Fibroblast of lung (primary cell): ENCODE data around the gene CMIP.

Experiments
- EZH2 ChIP-seq: IDR thresholded peaks from 2 replicates; pipeline ENCODE4 v1.5.1; 2012; ENCODE audit warnings: low read length, control low read depth, mild to moderate bottlenecking; ENCODE audit errors: missing control alignments
- TF ChIP-seq, protein P1 (sequence below), 2 donors: IDR thresholded peaks in 1 of 2; conservative IDR thresholded peaks in 1 of 2; 1 replicate in 1 of 2; 2 replicates in 1 of 2; pipeline ENCODE4 v1.5.1; 2011 to 2012; ENCODE audit warnings: low read length in 2 of 2, control low read depth in 1 of 2, inconsistent platforms in 1 of 2, low read depth in 1 of 2, mild to moderate bottlenecking in 1 of 2

DNA sequence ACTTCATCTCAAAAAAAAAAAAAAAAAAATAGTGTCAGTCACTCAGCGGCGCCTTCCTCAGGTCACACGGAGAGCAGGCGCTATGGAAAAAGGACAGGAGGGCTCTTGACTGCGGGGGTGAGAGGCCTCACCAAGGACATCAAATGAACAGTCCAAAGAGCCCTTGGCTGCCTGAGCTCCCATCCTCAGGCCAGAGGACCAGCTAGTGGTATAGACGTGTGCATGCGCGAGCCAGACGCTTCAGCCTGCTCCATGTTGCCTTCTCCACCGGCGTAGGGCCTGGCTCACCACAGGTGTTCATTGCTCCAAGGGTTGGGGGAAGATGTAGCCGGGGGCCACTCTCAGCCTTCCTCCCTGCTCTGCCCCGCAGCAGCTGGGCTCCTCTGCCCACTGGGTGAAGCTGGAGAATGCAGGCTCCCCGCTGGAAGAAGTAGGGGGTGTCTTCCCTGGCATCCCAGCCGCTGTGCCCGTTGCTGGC is 268.7 kb downstream of the CMIP start:
- TF ChIP-seq, protein P1, sequence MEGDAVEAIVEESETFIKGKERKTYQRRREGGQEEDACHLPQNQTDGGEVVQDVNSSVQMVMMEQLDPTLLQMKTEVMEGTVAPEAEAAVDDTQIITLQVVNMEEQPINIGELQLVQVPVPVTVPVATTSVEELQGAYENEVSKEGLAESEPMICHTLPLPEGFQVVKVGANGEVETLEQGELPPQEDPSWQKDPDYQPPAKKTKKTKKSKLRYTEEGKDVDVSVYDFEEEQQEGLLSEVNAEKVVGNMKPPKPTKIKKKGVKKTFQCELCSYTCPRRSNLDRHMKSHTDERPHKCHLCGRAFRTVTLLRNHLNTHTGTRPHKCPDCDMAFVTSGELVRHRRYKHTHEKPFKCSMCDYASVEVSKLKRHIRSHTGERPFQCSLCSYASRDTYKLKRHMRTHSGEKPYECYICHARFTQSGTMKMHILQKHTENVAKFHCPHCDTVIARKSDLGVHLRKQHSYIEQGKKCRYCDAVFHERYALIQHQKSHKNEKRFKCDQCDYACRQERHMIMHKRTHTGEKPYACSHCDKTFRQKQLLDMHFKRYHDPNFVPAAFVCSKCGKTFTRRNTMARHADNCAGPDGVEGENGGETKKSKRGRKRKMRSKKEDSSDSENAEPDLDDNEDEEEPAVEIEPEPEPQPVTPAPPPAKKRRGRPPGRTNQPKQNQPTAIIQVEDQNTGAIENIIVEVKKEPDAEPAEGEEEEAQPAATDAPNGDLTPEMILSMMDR (conservative IDR thresholded peaks at IDR 0.05 in 1 of 2, IDR thresholded peaks at IDR 0.05 in 1 of 2; ENCODE audit: low read depth in 1 of 2, low read length in 2 of 2): no peak
- TF ChIP-seq EZH2: no peak
